HG02610 (cell line): ENCODE data around the gene MDH1.
"Not testable (repeated sequence)": the region's sequence is repeated elsewhere in the genome, so short reads cannot be mapped to it uniquely, and the experiment has no call there.

ENCODE experiments used
- ATAC-seq: cut with Tn5 transposase; IDR thresholded peaks from one replicate; pipeline ENCODE4 v1.9.1; 2021; ENCODE audit warnings: mild to moderate bottlenecking, moderate library complexity; ENCODE audit not compliant: unreplicated experiment

MDH1 gene

DNA sequence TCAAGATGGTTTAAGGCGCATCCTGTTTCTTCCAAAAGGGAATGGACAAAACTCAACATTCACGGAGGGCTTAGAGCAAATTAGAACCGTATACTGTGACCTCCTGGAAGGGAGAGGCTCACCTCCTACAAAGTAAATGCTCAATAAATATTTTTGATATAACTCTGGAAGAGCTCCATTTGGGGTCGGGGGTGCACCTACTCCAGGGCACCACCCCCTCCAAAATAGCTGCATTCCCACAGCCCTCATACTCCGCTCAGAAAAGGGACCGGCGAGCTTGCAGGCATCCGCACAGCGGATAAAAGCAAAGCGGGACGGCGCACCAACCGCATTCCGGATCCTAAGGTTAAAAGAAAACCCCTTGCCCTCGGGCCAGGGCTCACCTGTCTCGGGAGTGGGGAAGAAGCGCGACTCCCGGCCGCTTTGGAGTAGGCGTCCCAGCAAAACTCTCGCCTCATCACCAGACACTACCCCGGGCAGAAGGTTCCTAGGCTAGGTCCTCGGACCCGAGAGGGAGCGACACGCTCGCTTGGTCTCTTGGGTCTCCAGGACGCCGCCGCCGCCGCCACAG lies 864 bp upstream of the MDH1 start:
- ATAC-seq, result peak; percentile 0

DNA sequence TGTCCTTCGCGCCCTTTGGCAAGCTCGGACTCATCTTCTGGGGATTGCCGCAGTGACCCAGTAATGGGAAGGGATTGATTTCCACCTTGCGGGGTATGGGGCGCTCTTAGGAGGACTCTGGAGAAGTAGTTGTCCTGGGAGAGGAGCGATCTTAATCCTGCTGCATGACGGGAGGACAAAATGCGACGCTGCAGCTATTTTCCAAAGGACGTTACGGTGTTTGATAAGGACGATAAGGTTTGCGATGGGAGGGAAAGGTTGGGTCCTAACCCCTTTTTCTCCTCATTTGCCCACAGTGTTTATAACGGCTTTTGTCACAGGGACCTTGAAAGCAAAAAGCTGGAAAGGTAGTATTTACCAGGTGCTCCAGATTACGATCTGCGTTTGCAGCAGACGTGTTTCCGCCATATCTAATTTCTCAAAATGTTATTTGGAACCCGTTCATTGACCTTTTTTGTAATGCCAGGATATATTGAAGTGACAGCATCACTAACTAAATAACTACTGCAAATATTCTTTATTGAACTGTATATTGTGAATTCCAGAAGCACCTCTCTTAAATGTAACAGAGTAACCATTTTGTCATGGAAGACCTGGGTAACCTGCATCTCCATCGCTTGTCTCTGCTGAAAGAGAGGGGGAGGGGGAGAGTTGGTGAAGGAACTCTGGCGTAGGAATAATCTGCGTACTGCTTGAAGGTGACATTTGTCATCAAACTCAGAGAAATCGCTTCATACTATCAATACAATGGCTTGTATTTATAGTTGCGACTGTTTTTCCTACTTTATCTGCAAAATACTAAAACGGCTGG lies 590 bp downstream of the MDH1 start:
- peak; percentile 7 for ATAC-seq

- ATAC-seq, result no peak
Measured at GRCh38 chr2:63590626-63591408, 2.1 kb downstream of the MDH1 start.

DNA sequence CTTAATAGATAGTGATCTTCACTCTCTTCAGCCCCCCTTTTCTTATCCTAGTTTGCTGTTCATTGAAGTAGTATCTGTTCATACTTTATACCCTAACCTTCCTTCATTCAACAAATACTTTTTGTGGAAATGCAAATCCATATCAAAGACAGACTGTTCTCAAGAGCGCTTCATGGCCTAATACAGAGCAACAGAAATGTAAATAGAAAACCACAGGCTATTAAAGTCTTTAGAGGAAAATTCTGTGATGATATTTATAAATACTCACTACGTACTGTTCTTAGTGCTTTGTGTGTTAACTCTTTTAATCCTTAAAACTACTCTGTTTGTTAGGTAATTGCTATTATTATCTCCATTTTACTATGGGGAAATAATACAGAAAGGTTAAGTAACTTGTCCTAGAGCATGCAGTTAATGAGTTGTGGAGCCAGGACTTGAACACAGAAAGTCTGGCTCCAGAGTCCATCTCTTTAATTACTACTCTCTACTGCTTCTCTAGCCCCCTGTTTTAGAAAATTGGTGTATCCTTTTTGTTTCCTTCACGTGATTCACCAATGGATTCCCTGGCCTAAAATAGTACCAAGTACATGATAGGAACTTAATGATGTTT lies 2.9 kb downstream of the MDH1 start:
- ATAC-seq, result no peak

DNA sequence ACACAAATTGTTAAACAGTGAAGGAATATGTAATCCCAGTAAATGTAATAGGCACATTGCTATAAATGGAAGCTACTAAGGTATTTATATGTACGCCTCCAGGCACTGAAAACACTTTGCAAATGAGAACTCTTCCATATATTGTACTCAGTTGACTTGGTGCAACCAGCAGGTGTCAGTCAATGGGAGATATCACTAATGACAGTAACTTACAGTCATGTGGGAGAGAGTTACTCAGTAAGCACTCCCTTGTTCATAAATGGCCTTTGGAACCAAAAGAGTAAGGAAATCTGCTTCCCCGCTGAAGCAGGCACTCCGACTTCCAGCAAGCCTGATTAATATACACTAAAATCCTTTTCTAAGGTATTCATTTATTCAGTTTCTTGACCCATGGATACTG lies 5.9 kb downstream of the MDH1 start:
- no peak for ATAC-seq

- ATAC-seq, result no peak
Measured at GRCh38 chr2:63596401-63596883, 7.7 kb downstream of the MDH1 start.

DNA sequence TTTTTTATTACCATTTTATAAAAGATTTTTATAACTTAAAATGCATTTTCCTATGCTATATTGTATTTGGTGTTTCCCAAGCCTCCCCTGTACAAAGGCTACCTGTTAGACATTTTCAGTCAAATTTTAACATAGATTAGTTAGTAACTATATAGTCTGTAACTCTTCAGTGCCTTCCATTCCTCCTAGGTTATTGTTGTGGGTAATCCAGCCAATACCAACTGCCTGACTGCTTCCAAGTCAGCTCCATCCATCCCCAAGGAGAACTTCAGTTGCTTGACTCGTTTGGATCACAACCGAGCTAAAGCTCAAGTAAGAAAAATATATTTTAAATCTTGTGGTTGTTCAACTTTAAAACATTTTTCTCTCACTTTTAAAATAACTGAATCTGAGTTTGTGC lies 10.2 kb downstream of the MDH1 start:
- ATAC-seq, result no peak

DNA sequence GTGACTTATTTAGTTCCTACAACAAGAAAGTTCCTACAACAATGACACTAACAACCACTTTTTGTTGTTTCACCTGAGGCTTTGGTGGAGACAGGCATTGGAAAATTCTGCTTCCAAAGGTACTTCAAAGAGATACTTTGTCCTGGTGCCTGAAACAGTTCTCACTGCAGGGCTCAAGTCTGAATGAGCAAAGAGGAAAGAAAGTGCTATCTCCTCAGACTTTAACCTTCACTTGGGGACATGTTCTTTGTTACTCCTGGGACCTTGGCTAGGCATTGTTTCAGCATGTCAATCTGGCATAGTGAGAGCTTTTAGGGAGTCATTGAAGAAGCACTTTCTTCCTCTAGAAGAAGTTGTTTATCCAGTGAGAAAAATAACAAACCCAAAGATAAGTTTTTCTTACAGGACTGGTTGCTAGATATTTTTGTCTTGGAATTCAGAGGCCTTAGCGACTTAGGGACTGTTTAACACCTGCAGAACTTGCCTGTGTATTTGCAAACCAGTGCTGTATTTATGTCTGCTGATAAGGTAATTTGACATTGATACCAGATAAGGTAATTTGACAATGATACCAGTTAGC lies 12.2 kb downstream of the MDH1 start:
- ATAC-seq, result no peak

DNA sequence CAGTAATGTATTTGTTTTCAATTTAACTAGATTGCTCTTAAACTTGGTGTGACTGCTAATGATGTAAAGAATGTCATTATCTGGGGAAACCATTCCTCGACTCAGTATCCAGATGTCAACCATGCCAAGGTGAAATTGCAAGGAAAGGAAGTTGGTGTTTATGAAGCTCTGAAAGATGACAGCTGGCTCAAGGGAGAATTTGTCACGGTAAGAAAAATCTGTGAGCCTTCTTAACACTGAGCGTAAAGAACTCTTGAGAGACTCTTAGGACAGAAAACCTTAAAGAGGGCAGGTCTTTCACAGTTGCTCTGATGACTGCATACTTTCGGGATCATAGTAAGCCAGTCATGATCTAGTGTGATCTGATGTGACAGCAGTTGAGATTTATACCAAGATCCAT lies 15.9 kb downstream of the MDH1 start:
- ATAC-seq, result no peak

DNA sequence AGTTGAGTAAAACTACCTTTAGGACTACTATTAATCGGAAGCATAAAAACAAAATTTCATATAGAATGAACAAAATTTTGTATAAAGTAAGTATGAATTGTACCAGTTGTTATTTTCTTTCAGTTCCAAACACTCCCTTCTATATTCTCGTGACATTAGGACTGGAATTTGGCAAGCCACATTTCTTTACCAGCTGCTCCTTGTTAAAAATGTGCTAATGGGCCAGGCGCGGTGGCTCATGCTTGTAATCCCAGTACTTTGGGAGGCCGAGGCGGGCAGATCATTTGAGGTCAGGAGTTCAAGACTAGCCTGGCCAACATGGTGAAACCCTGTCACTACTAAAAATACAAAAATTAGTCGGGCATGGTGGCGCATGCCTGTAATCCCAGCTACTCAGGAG lies 20.1 kb downstream of the MDH1 start:
- ATAC-seq, result not testable (repeated sequence)

DNA sequence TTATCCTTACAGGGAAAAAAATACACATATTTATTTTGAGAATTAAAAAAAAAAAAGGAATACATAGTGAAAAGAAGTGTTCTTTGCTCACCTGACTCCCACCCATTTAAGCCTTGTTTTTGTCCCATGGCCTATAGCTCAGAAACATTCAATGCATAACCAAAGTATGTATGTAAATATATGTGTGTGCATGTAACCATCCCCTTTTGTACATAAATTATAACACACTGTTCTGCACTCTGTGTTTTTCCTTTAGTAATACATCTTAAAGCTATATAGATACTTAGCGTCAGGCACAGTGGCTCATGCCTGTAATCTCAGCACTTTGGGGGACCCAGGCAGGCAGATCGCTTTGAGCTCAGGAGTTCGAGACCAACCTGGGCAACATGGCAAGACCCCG lies 21.8 kb downstream of the MDH1 start:
- ATAC-seq, result no peak

DNA sequence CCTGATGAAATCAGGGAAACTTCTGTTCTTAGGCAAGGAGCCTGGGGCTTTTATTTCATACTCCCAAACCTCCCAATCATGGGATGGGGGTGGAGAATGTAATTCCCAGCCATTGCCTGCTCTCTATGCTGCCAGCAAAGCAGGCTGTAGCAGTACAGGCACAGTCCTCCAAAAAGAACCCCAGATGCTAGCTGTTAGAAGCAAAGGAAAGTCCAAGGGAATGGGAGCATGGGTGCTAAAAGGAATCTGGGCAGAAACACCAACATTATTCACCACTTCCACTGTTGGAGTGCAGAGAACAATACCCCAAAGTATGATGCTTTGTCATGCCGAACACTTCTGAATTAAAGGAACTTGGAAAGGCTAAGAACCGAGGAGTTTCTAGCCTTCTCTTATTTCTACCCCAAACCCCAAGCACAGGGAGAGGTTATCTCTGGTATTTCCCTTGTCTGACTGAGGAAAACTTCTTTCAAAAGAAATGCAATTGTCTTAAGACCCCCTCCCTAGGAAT lies 24.7 kb downstream of the MDH1 start:
- no peak for ATAC-seq

- no peak for ATAC-seq
Measured at GRCh38 chr2:63614448-63614968, 25.7 kb downstream of the MDH1 start.

DNA sequence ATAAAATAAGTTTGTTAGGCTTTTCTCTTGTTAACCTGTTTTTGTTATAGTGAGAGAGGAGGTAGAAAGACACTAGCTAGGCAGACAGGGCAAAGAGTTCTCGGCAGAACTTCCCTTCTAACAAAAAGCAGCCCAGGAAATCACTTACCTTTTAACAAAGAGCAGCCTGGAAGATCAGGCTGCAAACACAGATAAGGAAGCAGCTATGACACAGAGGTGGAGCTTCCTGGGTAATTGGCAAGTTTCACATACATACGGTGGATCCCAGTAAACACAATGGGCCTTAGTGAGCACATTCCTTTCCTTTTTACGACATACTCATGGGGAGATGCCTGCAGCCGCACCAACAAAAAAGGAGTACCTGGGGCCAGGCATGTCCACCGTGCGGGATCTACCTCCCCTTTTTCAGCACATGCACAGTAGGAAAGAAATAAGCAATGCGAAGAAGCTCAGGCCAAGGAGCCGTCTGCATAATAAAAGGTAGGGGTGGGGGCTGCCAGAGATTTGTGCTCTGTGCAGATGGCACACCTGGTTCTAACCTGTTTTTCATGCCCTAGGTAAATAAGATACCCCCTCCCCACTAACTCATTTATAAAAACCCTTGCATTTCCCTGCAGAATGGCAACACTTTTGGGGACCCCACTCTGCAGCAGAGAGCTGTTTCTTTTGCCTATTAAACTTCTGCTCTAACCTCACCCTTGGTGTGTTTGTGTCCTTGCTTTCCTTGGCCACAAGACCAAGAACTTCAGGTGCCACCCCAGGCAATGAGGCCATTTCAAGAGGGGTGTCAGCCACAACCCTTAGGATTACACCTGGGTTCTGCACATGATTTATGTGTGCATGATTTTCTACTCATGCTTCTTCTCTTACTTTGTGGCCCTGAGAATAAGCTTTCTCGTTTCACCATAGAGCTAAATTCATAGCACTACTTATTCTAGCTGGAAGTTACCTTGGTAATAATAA lies 26.5 kb downstream of the MDH1 start:
- no peak for ATAC-seq

- no peak for ATAC-seq
Measured at GRCh38 chr2:63617366-63617765, 28.6 kb downstream of the MDH1 start.

DNA sequence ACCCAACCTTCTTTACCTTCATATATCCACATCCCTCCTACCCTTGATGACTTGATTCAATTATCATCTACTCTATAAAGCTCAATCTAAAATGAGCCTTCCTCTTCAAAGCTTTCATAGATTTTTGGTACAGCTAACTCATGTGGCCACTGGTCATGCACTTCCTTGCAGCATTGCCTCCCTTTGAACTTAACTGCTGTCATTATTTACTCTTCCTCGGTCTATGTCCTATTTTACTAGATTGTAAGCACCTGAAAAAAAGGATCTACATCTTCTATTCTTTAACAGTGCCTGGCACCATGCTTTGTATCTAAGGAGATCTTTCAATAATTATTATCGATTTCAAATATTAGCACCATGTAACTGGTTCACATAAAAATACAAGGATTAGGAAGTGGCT lies 30.6 kb downstream of the MDH1 start:
- ATAC-seq, result no peak

DNA sequence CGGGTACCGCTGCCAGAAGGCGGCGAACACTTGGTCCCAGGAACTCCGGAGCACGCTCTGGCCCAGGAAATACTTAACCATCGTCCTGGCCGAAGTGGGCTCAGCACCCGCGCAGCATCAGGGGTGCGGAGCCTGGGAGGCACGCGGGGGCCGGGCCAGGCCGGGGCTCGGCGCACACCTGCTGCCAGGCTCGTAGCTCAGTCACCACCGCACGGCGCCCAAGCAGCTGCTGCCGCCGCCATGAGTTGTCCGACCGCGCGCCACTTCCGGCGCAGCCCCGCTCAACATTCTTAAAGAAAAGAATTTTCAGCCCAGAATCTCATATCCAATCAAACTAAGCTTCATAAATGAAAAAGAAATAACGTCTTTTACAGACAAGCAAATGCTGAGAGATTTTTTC lies 34.0 kb downstream of the MDH1 start:
- no peak for ATAC-seq

DNA sequence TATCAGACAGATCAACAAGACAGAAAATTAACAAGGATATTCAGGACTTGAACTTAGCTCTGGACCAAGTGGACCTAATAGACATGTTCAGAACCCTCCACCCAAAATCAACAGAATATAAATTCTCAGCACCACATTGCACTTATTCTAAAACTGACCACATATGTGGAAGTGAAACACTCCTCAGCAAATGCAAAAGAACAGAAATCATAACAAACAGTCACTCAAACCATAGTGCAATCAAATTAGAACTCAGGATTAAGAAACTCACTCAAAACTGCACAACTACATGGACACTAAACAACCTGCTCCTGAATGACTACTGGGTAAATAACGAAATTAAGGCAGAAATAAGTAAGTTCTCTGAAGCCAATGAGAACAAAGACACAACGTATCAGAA lies 35.0 kb downstream of the MDH1 start:
- not testable (repeated sequence) for ATAC-seq

DNA sequence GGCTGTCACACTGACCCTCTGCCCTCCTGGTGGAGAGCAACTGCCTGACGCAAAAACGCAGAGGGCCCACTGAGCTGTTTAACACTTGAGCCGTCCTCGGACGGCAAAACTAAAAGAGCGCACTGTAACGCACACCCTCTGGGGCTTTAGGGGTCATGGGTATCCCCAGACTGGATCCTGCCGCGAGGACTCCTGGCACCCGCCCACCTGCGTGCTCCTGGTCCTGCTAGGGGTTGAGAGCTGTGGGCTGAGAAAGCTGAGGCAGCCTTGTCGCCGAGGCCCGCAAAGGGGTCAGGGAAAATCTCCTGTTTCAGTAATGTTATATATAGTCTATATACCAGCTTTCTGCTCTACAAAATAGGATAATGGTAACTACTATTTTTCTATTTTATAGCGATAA lies 39.1 kb downstream of the MDH1 start:
- ATAC-seq, result no peak
